ENCODE results near the gene CCDC178. TPM values are rescaled to one million over a fixed set of nuclear protein-coding genes. Genes with fewer than 3 reads are reported as not detected.

Gene CCDC178
- total and polyA plus RNA-seq, 12 donors: 0.13 to 6.5 (median 0.87) TPM; not detected in 5

DNA sequence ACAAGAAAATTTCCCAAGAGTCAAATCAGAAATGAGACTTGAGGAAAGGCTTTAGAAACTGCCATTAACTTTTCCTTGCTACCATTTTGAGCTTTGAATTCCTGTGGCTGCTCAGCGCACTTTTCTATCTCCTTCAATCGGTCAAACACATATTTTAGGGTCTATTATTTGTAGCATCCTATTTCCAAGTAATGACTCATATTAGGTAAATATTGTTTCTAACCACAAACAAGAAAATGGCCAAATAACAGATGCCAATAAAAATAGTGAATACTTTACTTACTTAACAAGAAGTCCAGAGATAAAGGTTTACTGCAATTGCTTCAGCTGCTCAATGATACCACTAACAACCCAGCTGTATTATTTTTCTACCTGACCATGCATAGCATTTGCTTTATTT is 29.7 kb upstream of the CCDC178 start:
- 75 to 88% (median 79%) methylated on average over 2 of the region's 2 CpGs for WGBS, 4 donors
- no peak overlapping the region for H3K4me3 ChIP-seq
- no peaks in the 10 kb centered on the region for H3K4me1 ChIP-seq (replicated peaks in 1 of 2)
- no peaks in the 10 kb centered on the region for H3K36me3 ChIP-seq (replicated peaks in 1 of 2)
- DNase-seq: no peak
- H3K27me3 ChIP-seq: no peaks in the 10 kb centered on the region
- intact Hi-C loops (cut with DNase I): no loop called here
- no peak overlapping the region for H3K27ac ChIP-seq
- TF ChIP-seq POLR2A (IDR thresholded peaks at IDR 0.05): no peak
- TF ChIP-seq, protein P1, sequence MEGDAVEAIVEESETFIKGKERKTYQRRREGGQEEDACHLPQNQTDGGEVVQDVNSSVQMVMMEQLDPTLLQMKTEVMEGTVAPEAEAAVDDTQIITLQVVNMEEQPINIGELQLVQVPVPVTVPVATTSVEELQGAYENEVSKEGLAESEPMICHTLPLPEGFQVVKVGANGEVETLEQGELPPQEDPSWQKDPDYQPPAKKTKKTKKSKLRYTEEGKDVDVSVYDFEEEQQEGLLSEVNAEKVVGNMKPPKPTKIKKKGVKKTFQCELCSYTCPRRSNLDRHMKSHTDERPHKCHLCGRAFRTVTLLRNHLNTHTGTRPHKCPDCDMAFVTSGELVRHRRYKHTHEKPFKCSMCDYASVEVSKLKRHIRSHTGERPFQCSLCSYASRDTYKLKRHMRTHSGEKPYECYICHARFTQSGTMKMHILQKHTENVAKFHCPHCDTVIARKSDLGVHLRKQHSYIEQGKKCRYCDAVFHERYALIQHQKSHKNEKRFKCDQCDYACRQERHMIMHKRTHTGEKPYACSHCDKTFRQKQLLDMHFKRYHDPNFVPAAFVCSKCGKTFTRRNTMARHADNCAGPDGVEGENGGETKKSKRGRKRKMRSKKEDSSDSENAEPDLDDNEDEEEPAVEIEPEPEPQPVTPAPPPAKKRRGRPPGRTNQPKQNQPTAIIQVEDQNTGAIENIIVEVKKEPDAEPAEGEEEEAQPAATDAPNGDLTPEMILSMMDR (IDR thresholded peaks at IDR 0.05): no peak
- no peaks in the 10 kb centered on the region for H3K9me3 ChIP-seq (replicated peaks in 1 of 3)

DNA sequence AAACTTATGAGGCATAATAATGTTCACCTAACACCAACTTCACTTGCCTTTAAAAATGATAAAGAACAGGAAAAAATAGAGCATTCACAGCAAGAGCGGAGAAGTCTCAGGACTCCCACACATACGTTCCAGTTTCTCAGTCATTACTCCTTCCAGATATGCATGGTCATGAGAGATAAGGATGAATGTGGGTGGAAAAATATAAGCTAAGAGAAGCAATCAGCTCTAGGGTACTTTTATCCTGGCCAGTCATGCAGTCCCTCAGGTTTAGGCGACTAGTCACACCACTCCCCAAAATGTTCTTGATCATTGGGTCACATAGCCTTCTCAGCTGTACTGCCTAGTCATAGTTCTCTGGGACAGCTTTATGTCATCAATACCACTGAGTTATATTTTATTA is 29.2 kb upstream of the CCDC178 start:
- Histone ChIP-seq H3K27ac (no peak overlapping the region), H3K36me3 (replicated peaks in 1 of 2) (no peaks in the 10 kb centered on the region), H3K9me3 (replicated peaks in 1 of 3) (no peaks in the 10 kb centered on the region), H3K4me3 (no peak overlapping the region), H3K4me1 (replicated peaks in 1 of 2) (no peaks in the 10 kb centered on the region), H3K27me3 (no peaks in the 10 kb centered on the region)
- no peak for DNase-seq
- intact Hi-C loops (cut with DNase I): no loop called here
- WGBS, 4 donors: 66 to 72% (median 69%) methylated on average over 3 of the region's 3 CpGs
- TF ChIP-seq POLR2A (IDR thresholded peaks at IDR 0.05): no peak
- TF ChIP-seq, protein P1 (IDR thresholded peaks at IDR 0.05): no peak

DNA sequence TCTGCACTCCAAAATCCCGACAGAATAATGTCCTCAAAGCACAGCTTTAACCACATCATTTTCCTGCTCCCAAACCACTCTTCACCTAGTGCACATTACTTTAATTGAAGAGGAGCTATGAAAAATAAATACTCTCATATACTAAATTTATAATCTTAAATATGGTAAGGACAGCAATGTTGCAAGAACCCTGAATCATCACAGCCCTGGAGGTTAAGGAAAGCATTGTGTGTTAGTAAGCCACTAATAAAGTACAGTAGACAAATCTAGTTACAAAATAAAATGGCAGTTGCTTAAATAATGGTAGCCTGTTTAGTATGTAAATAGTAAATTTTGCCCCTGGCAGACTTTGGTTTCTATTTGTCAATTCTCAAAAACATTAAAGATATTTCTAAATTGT is 27.0 kb upstream of the CCDC178 start:
- no peak for DNase-seq
- Histone ChIP-seq H3K36me3 (replicated peaks in 1 of 2) (no peaks in the 10 kb centered on the region), H3K4me1 (replicated peaks in 1 of 2) (no peaks in the 10 kb centered on the region), H3K9me3 (replicated peaks in 1 of 3) (no peaks in the 10 kb centered on the region), H3K27ac (no peak overlapping the region), H3K27me3 (no peaks in the 10 kb centered on the region), H3K4me3 (no peak overlapping the region)
- TF ChIP-seq, protein P1 (IDR thresholded peaks at IDR 0.05): no peak
- TF ChIP-seq POLR2A (IDR thresholded peaks at IDR 0.05): no peak
- intact Hi-C loops (cut with DNase I): no loop called here
- WGBS, 4 donors: 54 to 79% (median 68%) methylated on average over 1 of the region's 1 CpG

DNA sequence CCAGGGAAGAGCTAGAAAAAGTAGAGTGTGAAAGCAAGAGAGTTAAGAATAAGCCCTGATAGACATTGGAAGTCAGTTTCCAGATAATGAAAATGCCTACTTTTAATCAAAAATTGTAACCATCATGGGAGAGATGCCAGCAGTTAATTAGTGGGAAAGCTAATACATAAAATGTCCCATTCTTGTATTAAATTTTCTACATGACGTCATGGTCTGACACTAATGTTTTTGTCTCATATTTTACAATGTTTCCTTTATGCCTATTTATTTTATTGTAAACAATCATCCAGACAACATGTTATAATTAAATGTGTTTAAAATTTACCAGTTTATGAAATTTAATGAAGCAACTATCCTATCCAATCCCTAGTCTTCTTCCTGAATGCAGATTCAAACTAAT is 26.3 kb upstream of the CCDC178 start:
- intact Hi-C loops (cut with DNase I): no loop called here
- Histone ChIP-seq H3K4me3 (no peak overlapping the region), H3K27me3 (no peaks in the 10 kb centered on the region), H3K36me3 (replicated peaks in 1 of 2) (no peaks in the 10 kb centered on the region), H3K27ac (no peak overlapping the region), H3K9me3 (replicated peaks in 1 of 3) (no peaks in the 10 kb centered on the region), H3K4me1 (replicated peaks in 1 of 2) (no peaks in the 10 kb centered on the region)
- no peak for DNase-seq
- TF ChIP-seq, protein P1 (IDR thresholded peaks at IDR 0.05): no peak
- no peak for TF ChIP-seq POLR2A (IDR thresholded peaks at IDR 0.05)
- 69 to 76% (median 72%) methylated on average over 1 of the region's 1 CpG for WGBS, 4 donors

Data from adrenal gland (tissue), 12 donors.